ENCODE measurements around the gene XIRP2.

GRCh38 chr2:167240671-167241070 is 352.4 kb downstream of the XIRP2 start:
- no peak for TF ChIP-seq REST (IDR thresholded peaks at IDR 0.05; ENCODE audit: low read depth)
- no peak for TF ChIP-seq RAD21 (IDR thresholded peaks at IDR 0.05; ENCODE audit: low read depth)
- no peak for TF ChIP-seq CTCF (IDR thresholded peaks at IDR 0.05 in 2 of 3, conservative IDR thresholded peaks at IDR 0.05 in 1 of 3; ENCODE audit: borderline replicate concordance in 1 of 3, insufficient read depth in 1 of 3, low read depth in 2 of 3, low read length in 2 of 3)
- no peak for TF ChIP-seq EZH2 (IDR thresholded peaks at IDR 0.05)
- no peak for TF ChIP-seq YY1 (IDR thresholded peaks at IDR 0.05; ENCODE audit: extremely low read depth, insufficient replicate concordance, low read depth, low read length)
- TF ChIP-seq JUND (IDR thresholded peaks at IDR 0.05), result no peak
- no peak for TF ChIP-seq EGR1 (IDR thresholded peaks at IDR 0.05; ENCODE audit: low read depth)
- TF ChIP-seq ATF3 (IDR thresholded peaks at IDR 0.05), result no peak
- no peak for TF ChIP-seq POLR2A (IDR thresholded peaks at IDR 0.05; ENCODE audit: borderline replicate concordance, extremely low read depth, insufficient read depth, insufficient read length)
- TF ChIP-seq ZFX (IDR thresholded peaks at IDR 0.05), result no peak
- TF ChIP-seq SRF (IDR thresholded peaks at IDR 0.05; ENCODE audit: low read depth), result no peak
